HG03135 (cell line): ENCODE results near the gene FNDC3B.

Source experiments
- ATAC-seq: cut with Tn5 transposase; IDR thresholded peaks from one replicate; pipeline ENCODE4 v1.9.1; 2021; ENCODE audit warnings: mild to moderate bottlenecking, moderate library complexity; ENCODE audit not compliant: unreplicated experiment

Gene FNDC3B

DNA sequence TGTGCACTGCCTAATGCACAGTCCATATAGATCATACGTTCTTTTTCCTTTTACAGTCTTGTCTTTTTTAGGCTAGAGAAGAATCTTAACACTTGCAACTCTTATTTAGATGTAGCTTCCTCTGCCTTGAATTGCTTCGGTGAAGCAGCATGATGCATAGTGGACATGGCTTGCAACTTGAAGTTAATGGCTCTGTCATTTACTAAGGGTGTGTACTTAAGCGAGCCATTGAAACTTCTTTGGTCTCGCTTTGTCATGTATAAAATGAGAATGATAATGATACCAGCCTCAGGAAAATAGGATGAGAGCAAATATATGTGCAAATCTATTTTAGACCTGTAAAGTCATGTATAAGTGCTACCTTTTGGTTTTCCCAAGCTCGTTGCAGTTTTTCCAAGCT is 261.5 kb downstream of the FNDC3B start:
- no peak for ATAC-seq

DNA sequence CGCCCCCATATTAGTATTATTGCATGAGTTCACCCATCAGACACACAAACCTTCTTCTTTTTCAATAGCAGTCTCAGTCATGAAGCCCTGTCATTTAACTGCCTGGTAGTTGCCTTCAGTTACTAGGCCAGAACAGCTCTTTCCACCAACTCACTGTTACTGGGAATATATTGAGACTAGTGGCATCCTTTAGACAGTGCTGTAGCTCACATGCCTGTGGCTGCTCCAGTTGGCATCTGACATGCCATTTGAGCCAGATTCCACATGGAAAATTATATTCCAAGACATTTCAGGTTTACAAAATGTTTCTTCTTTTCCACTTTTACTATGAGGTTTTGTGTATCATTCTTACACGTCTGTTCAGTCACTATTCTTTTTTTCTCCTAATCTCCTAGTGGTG is 262.8 kb downstream of the FNDC3B start:
- ATAC-seq, result no peak

DNA sequence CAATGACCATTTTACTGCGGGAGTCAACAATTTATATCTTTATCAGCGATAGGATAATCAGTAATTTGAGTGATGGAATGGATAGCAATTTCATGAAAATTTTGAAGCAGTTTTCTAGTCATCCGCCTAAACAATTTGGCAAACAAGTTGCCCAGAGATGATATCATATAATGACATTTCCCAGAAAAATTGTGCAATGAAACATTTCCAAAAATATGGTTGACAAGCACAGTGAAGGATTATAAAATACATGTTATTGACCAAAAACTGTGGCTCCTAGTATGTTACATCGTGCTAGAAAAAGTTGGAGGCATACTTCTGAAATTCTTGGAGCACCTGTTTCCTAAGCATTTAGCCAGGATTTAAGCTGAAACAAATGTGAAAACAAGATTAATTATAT is 263.8 kb downstream of the FNDC3B start:
- ATAC-seq, result no peak

DNA sequence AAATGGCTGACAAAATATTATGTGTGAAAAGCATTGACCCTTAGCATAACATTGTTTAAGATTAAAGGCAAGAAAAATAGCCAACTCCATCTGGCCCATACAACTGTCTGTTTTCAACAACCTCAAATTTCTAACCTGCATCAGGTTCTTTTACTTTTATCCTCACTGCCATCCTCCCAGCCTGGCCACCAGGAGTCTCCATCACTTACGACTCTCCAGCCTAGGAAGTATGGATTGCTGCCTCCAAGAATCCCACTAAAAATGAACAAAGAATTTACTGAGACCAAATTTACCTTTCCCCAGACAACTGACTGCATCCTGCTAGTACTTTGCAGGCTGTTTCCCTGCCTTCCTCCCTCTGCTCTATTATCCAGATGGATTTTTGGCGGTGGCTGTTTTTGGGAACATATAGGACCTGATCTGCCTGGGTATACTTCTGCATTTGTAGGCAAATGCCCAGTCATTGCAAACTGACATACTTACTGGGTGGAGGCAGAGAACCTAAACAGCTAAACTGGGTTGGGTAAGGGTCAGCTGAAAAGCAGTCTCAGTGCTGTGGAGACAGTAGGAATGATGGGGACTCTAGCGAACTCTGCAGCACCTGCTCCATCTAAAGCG is 264.7 kb downstream of the FNDC3B start:
- ATAC-seq, result no peak

DNA sequence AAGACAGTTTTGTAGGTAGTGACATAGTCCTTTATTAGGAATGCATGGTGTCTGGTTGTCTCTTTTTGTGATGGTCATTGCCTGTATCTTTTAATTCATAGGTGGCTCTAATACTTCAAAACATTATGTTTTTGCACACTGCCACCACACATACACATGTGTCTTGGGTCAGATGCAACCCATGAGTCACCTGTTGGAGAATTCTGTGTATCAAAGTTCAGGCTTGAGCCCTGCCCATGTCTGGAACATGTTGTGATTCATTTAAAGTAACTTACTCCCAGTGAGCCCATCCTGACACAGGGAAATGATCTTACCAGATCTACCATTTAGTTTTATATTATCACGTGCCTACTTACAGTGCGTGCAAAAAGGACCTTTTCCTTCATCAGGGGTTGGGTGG is 266.2 kb downstream of the FNDC3B start:
- no peak for ATAC-seq

DNA sequence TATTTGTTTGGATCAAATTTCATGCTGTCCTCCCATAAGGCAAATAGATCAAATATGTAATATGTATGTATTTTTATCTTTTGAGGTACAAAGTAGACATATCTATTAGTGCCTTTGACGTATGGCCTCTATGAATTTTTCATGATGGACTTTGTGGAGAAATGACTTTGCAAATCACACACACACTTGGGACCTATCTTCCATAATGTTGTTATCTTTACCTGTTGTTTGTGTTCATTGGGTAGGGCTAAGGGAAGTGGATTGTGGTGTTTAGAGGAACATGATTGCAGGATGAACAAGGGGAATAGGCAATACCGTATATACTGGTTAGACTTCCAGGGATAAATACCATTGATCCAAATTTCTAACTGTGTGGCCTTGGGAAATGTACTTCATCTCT is 266.6 kb downstream of the FNDC3B start:
- no peak for ATAC-seq

DNA sequence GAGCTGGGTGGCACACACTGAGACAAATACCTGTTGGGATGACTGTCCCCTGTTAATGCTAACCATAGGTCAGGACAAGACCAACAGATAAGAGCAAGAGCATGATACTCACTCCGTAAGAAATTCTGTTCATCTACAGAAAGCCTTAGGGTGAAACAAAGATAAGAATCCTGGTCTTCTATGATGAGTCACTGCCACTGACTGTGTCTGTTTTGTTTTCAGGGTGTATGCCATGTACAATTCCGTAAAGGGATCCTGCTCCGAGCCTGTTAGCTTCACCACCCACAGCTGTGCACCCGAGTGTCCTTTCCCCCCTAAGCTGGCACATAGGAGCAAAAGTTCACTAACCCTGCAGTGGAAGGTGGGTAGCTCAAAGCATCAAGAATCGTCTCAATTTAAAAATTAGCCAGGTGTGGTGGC is 267.8 kb downstream of the FNDC3B start:
- no peak for ATAC-seq

DNA sequence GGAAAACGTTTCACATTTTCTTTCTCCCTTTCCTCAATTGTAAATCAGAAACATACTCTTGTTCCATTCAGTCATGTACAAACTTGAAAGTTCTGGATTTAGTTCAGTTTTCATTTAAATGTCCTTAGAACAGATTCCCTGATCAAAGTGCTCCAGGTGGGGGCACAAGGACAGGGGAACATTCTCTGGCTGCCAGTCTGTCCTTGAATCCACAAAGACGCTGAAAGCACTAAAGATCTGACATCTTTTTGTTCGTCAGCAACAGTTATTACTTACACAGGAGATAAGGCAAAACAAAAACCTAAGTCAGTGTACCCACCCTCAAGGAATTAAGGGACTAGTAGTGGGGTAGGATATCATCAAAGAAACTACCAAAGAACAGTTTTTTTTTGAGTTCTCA is 269.7 kb downstream of the FNDC3B start:
- no peak for ATAC-seq

DNA sequence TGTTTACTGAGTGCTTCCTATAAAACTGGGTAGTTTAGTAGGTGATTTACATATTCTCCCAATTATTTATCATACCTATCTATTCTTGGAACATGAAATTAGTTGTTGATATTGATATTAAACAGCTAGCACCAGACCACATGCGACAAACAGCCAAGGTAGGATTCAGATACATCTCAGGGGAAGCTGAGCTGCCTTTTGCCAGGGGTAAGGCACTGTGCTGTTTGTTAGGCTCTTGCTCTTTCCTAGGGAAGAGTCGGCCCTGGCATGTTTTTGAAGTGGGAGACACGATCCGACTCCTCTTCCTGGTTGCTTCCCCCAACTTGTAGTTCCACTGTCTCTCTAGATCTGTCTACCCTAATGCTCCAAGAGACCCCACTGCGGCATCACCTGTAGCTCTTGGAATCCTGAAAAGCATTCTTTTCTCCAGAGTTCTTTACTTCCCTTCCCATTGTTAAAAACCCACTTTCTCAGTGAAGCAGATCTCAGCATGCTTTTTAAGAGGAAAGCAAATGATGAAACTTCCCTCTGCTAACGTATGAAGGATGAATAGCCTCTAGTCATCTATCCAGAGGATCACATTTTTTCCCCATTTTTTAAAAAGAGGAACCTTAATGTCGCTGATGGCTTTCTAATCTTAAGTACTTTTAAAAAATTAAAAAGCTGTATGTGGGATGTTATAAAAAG is 270.5 kb downstream of the FNDC3B start:
- no peak for ATAC-seq

DNA sequence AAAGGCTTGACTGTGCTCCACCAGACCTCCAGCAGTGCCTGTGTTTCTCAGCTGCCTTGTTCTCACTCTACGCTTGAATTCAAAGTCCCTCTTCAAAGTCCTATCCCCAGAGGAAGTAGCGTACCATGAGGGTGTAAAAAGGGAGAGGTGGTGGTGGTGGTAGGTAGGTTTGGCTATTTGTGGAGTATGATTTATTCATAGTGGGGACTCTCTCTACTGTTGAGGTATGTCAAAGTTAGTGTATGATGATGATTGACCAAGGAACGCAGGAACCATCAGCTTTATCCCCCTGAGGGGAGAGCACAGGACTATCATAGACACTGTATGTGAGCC is 271.0 kb downstream of the FNDC3B start:
- no peak for ATAC-seq

DNA sequence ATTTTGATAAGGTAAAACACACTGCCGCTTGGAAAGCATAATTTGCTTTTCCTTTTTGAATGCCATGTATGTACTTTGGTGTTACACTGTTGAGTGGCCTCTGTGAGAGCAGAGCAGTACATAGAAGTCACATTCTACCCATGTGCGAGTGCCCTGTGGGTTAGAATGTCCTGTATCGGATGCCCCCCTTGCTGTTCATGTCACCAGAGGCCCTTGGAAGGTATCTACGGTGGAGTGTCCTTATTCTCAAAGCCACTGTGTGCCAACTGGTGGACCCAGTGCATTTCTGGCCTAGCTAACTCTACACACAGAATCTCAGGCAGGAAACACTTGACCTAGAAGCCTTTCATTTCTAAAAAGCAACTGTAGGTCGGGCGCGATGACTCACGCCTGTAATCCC is 271.8 kb downstream of the FNDC3B start:
- no peak for ATAC-seq

DNA sequence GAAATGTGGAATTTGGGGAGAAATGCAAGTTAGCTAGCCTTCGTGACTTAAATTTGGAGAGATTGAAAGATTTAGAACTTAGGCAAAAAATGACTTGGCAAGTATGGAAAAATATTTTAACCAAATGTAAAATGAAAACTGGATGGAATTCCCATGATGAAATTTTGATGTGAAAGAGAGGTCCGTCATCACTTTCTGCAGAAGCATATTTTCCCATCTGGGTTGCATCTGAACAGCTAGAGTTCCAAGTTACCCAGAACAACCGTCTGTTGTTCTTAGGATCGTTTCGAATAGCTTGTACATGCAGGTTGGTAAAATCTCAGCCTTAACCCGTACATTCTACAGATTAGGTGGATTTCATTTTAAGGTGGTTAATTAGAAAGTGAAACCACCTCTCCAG is 272.6 kb downstream of the FNDC3B start:
- ATAC-seq, result no peak

DNA sequence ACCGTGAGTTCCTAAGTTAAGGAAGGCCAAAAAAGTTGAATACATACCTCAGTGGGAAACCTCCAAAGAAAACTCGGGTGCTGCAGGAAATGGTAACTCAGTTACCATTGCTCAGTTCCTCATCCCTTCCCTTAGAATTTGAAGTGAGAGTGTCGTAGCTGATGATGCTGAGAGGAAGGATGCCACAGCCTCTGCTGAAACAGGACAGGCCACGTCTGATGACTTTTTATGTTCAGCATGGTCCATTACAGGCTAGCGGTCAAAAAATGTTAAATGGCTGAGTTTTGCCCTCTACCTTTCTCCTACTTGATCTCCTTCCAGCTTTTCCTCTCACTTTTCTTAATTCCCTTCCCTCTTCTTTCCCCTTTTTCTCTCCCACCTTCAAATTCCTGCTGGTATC is 273.3 kb downstream of the FNDC3B start:
- no peak for ATAC-seq

DNA sequence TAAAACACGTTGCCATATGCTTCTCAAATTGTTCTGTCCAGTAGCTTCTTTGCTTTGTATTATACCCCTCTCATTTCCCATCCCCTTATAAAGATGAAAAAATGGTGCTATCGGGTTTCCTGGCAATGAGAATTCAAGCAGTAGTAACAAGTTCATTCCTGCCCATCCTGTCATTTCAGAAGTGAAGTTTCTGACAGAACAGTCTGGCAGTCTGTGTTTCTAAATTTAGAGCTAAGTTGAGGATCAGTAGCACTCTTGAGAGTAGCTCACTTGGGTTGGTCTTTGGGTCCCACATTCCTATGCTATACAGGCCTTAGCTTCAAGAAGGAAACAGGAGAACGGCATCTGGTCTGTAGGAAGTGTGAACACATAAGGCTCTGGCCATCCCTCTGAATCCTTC is 274.3 kb downstream of the FNDC3B start:
- no peak for ATAC-seq

DNA sequence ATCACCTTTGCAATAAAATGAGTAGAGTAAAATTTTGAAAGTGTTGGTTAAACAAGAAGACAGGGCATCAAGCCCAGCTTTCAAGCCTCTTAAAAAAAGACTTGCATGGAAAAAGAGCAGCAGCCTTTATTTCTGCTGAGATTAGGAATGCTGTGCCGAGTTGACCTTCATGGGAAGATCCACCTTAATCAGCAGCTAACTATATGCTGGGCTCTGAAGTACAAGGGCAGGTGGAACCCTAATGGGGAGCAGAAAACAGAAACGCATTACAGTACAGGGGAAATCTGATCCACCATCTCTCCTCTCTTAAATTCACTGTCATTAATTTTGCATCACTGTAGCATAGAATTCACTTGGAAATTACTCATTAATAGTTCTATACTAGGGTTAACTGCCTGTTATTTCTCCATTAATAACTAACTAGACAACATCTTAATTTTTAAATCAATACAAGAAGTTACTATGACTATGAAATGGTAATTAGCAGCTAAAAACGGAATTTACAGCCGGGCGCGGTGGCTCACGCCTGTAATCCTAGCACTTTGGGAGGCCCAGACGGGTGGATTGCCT is 275.3 kb downstream of the FNDC3B start:
- ATAC-seq, result no peak

DNA sequence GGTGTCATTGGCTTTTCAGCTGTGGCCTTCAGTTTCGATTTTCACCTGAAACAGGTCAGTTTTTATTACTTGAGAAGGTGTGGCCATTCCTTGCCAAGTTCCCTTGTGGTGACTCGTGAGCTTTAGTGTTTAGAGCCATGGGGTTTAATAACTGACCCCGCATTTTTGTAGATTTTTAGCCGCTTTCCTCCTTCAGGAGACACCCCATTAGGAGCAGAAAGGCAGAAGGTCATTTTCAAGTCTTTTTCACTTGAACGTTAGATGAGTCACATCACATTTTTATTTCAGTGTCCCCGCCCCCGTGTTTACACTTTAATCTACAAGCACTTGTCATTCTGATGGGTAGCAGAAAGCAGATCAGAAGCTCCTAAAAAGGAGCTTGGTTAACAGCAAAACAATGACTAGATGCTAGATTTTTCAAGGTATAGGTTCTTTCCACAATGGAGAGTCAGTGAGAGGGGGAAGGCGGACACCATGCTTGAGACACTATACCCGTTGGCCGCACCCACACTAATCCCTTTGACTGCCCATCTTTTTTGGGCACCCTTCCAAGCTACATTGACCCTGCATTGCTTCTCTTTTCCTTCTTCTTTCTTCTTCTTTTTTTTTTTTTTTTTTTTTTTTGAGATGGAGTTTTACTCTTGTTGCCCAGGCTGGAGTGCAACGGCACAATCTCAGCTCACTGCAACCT is 276.2 kb downstream of the FNDC3B start:
- ATAC-seq, result no peak

DNA sequence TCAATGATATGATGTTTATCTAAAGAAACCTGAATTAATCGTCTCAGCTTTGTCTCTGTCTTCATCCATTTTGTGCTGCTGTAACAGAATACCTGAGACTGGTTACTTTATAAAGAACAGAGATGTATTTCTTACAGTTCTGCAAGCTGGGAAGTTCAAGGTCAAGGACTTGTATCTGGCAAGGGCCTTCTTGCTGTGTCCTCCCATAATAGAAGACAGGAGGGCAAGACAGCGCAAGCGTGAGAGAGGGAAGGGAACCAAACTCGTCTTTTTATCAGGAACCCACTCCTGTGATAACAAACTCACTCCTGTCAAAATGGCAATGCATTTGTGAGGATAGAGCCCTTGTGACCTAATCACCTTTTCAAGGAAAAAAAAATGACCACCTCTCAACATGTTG is 277.4 kb downstream of the FNDC3B start:
- ATAC-seq, result no peak

DNA sequence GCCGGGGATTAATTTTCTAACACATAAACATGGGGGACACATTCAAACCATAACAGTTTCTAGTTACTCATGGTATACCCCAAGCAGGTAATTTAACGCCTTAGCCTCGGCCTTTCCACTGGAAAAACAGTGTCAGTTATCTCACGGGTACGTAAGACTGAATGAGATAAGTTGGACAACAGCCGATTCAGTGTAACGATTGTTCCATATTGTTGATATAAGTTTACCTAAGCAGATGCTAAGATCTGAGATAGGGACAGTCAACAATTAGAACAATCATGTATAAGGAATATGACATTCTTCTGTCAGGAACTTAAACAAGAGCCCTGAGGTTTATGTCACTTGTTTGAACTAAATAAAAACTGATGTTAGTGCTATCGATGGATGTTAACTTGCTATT is 278.1 kb downstream of the FNDC3B start:
- ATAC-seq, result no peak

DNA sequence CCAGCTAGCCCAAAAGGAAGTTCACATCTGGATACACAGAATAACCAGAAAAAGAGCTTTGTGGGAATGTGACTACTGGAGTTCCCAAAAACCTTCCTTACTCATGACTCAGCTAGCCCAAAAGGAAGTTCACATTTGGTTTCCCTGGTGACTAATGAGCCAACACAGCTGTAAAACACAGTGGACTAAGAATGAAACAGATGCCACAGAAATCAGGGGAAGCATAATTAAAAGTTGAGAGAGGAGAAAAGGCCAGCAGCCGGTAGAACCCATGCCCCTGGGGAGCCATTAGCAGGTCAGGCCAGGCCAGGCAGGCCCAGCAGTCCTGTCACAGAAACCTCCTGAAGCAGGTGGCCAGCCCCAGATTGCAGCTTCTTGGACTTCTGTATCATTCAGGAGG is 278.6 kb downstream of the FNDC3B start:
- no peak for ATAC-seq

DNA sequence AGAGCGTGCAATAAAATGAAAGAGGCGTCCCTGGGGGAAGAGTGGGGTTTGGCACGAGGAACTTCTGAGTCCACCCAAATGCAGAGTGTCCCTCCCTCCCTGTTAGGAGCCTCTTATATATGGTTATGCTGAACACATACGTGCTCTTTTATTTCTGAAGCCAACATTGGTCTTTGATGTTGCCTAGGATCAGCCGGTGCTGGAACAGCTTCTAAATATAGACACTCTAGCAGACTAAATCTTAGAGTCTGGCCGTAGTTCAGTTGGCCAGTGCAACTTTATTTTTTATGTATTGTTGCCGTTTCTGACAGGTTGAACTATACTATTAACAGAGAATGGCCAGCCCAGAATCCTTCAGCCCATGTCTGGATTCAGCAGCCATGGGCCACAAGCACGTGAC is 280.2 kb downstream of the FNDC3B start:
- ATAC-seq, result no peak

DNA sequence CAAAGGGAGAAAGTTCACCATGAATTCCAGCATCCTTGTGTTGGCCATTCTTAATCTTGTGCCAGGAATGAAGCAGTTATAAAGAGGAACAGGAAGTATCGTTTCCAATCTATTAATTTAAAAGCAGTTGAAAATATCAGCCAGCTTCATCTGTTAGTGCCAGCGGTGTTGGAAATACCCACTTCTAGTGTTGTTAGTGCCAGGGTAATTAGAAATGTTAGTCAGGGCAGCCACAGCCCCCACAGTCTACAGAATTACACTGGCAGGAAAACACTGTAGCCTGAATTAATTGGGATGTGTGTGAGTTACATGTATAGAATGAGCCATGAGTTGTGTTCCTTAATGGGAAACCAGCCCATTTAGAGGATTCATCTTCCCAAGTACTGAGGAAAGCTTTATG is 281.1 kb downstream of the FNDC3B start:
- ATAC-seq, result no peak

DNA sequence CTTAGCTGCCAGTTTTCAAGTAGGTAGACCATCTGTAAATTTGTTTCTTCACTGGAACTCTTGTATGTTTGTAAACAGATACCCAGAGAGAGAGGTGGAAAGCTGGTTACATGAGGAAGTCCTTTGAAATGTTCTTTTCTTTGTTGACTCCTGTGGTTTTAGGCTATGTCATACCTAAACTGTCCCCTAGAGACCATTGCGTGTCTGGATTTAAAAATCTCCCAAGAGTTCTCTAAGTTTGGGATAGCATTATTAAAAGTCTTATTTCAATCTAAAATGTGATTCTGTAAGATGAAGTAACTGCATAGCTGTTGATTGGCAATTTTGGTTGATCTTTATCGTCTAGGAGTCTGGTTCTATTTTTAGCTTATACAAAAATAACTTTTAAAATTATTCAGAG is 281.7 kb downstream of the FNDC3B start:
- no peak for ATAC-seq
